Stimulated activated CD4-positive, alpha-beta T cell treated with anti-CD3 and anti-CD28 coated beads, Interleukin-15, amount 100 ng/mL, for 48 hours (primary cell): Measurements from ENCODE around the gene ASCC1.

ENCODE experiments used
- DNase-seq, 2 donors: peaks; one replicate each; pipeline ENCODE4 v3.0.0-alpha.2; 2020; ENCODE audit warnings: low read depth in 2 of 2

Gene ASCC1

GRCh38 chr10:72097448-72098300, 118.4 kb downstream of the ASCC1 start:
- DNase-seq = no peak

GRCh38 chr10:72096115-72097000, 119.7 kb downstream of the ASCC1 start:
- DNase-seq = peak in 1 of 2 donors; percentile 39

GRCh38 chr10:72095195-72095594, 120.9 kb downstream of the ASCC1 start:
- no peak for DNase-seq

GRCh38 chr10:72094574-72094973, 121.5 kb downstream of the ASCC1 start:
- DNase-seq = no peak

GRCh38 chr10:72093450-72093849, 122.6 kb downstream of the ASCC1 start:
- no peak for DNase-seq

- DNase-seq = no peak
Observed at GRCh38 chr10:72092987-72093386, 123.1 kb downstream of the ASCC1 start.

GRCh38 chr10:72092171-72092924, 123.7 kb downstream of the ASCC1 start:
- DNase-seq = no peak

- no peak for DNase-seq
Observed at GRCh38 chr10:72090326-72090725, 125.8 kb downstream of the ASCC1 start.

GRCh38 chr10:72089618-72090017, 126.5 kb downstream of the ASCC1 start:
- DNase-seq = no peak

- peak in 1 of 2 donors; percentile 52 for DNase-seq
Observed at GRCh38 chr10:72088889-72089575, 127.0 kb downstream of the ASCC1 start.

GRCh38 chr10:72087969-72088888, 127.8 kb downstream of the ASCC1 start, which contains the start of gene SPOCK2:
Gene SPOCK2, minus strand, starts transcription at chr10:72088551. Its CDS starts 223 bp downstream, at chr10:72088328.
- DNase-seq = peak; percentile 41 to 48

- peak in 1 of 2 donors; percentile 36 for DNase-seq
Observed at GRCh38 chr10:72087392-72087968, 128.6 kb downstream of the ASCC1 start.

- DNase-seq = peak in 1 of 2 donors; percentile 39
Observed at GRCh38 chr10:72086466-72087391, 129.3 kb downstream of the ASCC1 start.

- no peak for DNase-seq
Observed at GRCh38 chr10:72085864-72086465, 130.1 kb downstream of the ASCC1 start.

GRCh38 chr10:72085166-72085565, 130.9 kb downstream of the ASCC1 start:
- DNase-seq = no peak

GRCh38 chr10:72083790-72084459, 132.2 kb downstream of the ASCC1 start:
- peak in 1 of 2 donors; percentile 49 for DNase-seq
